Measurements from ENCODE around the gene DNAJB13.

Gene DNAJB13

DNA sequence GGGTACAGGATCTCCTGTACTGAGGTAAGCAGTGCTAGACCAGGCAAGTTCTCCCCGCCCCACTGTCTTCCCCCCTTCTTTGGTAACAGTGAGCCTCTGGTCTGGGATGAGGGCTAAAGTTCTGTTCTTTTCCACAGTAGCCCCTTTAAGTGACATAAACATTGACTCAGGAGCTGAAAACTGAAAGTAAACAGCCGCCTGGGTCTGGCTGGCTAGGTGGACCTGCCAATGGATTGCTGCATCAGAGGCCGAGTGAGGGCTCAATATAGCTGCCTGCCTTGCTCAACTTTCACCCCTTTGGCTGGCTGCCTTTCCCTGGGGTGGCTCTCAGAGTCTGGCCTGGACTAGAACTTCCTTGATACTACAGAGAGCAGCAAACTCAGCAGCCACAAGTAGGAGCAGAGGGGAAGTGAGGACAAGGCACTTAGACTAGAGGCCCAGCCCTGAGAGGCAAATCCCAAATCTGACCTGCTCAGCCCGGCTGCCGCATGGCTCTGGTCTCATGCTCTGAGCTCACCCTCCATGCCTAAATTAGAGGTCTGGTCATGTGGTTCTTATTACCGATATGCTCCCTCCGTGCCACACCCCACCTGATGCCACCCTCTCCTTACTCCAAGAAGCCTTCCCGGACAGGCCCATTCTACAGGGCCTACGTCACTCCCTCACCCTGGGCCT, 67.6 kb downstream of the DNAJB13 start:
- no peak for DNase-seq

DNA sequence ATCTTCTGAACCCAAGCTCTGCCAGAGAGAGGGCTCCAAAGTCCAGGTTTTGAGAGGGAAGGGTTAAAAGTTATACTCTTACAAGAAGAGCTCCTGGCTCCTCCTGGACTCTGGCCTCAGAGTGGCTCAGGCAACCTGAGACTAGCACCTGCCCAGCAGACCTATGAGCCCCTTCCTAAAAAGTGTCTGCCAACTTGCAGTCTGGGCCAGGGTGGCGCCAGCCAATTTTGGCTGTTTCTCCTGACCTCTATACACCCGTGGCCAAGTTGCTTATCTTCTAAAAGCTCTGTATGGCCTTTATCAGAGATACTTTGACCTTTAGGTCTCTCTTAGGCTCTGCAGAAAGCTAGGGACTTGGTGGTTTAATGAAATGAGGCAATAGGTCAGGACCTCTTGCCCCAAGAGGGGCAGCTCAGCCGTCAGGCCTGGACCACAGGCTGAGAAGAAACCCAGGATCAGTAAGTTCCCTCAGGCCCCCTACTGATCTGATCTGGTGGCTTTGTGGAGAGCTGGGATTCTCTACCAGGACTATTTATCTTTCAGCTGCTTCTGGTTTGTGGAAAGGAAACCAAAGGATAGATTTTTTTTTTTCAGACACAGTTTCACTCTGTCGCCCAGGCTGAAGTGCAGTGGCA, 68.4 kb downstream of the DNAJB13 start:
- DNase-seq, result no peak

DNA sequence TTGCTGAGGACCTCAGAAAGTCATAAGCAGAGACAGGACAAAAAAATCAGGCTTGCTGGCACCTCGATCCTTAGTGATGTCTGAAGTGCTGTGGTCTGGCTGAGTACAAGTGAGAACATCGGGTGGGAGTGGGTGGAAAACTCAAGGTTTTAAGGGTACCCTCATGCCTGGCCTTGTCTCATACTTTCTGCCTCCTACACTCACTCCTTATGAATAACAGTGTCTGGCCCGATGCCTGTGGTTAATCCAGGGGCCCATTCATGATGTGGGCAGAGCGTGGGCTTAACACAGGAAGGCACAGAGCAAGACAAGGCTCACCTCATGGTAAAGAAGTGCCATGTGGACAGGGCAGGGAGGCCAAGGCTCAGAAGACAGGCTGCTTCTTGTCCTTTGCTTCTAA, 69.0 kb downstream of the DNAJB13 start:
- DNase-seq, result no peak
